ENCODE results near the gene CTNNBIP1. TPM values are rescaled to one million over a fixed set of nuclear protein-coding genes. Genes with fewer than 3 reads are reported as not detected.
A peak's percentile ranks its signal among the peaks of the same experiment; 100 is the strongest.

Gene CTNNBIP1
- total and polyA plus RNA-seq, 12 donors, result 26.5 to 69.4 (median 37.3) TPM

- Histone ChIP-seq H3K9me3 (no peaks in the 10 kb centered on the region), H3K27ac (peak within 1 kb of the TSS; percentile 79 to 88 (median 84)), H3K27me3 (no peaks in the 10 kb centered on the region), H3K4me1 (peaks cover 4 to 41% (median 35%) of the 10 kb centered on the region in 9 donors), H3K4me3 (peak within 1 kb of the TSS; percentile 61 to 94 (median 86)), H3K36me3 (no peaks in the 10 kb centered on the region)
- WGBS, 2 donors, result 1% methylated on average over 40 to 77 of the region's 93 CpGs
- no peak for TF ChIP-seq CTCF (IDR thresholded peaks at IDR 0.05)
- intact Hi-C loops (cut with DNase I), result no loop called here
- DNase-seq (peak; percentile 92 to 94), ATAC-seq (peak; percentile 84 to 92 (median 86))
These were observed 85.9 kb downstream of the CTNNBIP1 start, which contains the start of gene CLSTN1 for GRCh38 chr1:9823943-9824701. Gene CLSTN1 (minus strand): TSS chr1:9823965. CDS start chr1:9823733, 232 bp downstream.

DNA sequence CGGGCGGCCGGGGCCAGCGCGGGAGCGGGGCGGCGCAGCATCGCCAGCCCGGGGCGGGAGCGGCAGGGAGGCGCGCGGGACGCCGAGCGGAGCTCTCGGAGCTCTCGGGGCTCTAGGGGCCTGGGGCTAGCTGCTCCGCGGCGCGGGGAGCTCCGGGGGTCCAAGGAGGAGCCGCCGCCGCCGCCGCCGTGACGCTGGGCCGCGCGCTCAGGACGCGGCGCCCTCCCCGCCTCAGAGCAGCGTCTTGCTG is 86.5 kb downstream of the CTNNBIP1 start:
- Histone ChIP-seq H3K27me3 (no peaks in the 10 kb centered on the region), H3K4me3 (peak overlapping the region; percentile 61 to 94 (median 86)), H3K27ac (peak overlapping the region; percentile 55 to 88 (median 84)), H3K36me3 (no peaks in the 10 kb centered on the region), H3K9me3 (no peaks in the 10 kb centered on the region), H3K4me1 (peaks cover 4 to 41% (median 35%) of the 10 kb centered on the region in 9 donors)
- peak in 6 of 8 donors; percentile 1 to 49 (median 39) for ATAC-seq
- intact Hi-C loops (cut with DNase I), result no loop called here
- DNase-seq, result peak in 1 of 2 donors; percentile 29
- no peak for TF ChIP-seq CTCF (IDR thresholded peaks at IDR 0.05)
- WGBS, 2 donors, result 0% methylated on average over 37 to 40 of the region's 40 CpGs

- ATAC-seq (peak in 7 of 8 donors; percentile 7 to 29 (median 10)), DNase-seq (peak in 1 of 2 donors; percentile 36)
- Histone ChIP-seq H3K36me3 (no peaks in the 10 kb centered on the region), H3K27me3 (no peaks in the 10 kb centered on the region), H3K9me3 (no peaks in the 10 kb centered on the region), H3K4me1 (peaks cover 4 to 41% (median 35%) of the 10 kb centered on the region in 9 donors), H3K4me3 (peak overlapping the region; percentile 61 to 94 (median 86)), H3K27ac (peak overlapping the region; percentile 55 to 88 (median 84))
- no peak for TF ChIP-seq CTCF (IDR thresholded peaks at IDR 0.05)
- intact Hi-C loops (cut with DNase I), result no loop called here
- WGBS, 2 donors, result 0% methylated on average over 58 to 71 of the region's 71 CpGs
These were observed 87.0 kb downstream of the CTNNBIP1 start for GRCh38 chr1:9822897-9823692.

DNA sequence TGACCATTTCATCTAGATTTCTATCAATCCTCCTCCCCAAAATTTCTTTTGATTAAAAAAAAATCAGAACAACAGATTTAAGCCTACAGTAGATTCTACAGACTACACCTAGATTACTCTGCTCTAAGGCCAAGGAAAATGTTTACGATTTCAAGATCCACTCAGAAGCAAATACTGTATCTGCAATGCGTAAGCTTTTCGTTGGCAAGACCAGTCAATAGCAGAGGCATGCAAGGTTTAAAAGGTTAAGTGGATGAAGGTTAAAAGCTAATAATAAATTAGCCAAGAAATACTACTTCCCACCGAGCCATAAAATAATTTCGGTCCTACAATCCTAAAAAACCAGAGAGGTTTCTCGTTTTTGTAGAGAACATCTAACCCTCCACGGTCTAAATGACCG is 87.6 kb downstream of the CTNNBIP1 start:
- DNase-seq (no peak), ATAC-seq (no peak)
- H3K4me3 ChIP-seq, result peak overlapping the region; percentile 61 to 94 (median 86)
- peaks cover 4 to 41% (median 35%) of the 10 kb centered on the region in 9 donors for H3K4me1 ChIP-seq
- TF ChIP-seq CTCF (IDR thresholded peaks at IDR 0.05), result no peak
- no peaks in the 10 kb centered on the region for H3K27me3 ChIP-seq
- 5 to 7% methylated on average over 8 of the region's 8 CpGs for WGBS, 2 donors
- no peaks in the 10 kb centered on the region for H3K9me3 ChIP-seq
- no peaks in the 10 kb centered on the region for H3K36me3 ChIP-seq
- intact Hi-C loops (cut with DNase I), result no loop called here
- peak overlapping the region in 3 of 10 donors; percentile 55 to 83 (median 82) for H3K27ac ChIP-seq
